Effector CD4-positive, alpha-beta T cell (primary cell): ENCODE data around the gene ZBTB20.

Source experiments
- DNase-seq: peaks from one replicate; pipeline ENCODE4 v3.0.0-alpha.2; 2020

The ZBTB20 gene

GRCh38 chr3:115087512-115087911 lies 59.6 kb downstream of the ZBTB20 start:
- no peak for DNase-seq

GRCh38 chr3:115086344-115086743 lies 60.7 kb downstream of the ZBTB20 start:
- DNase-seq: no peak

- no peak for DNase-seq
Observed at GRCh38 chr3:115085197-115085865, 61.8 kb downstream of the ZBTB20 start.

GRCh38 chr3:115084686-115085085 lies 62.4 kb downstream of the ZBTB20 start:
- DNase-seq: no peak

- DNase-seq: no peak
Observed at GRCh38 chr3:115082260-115082659, 64.8 kb downstream of the ZBTB20 start.

DNA sequence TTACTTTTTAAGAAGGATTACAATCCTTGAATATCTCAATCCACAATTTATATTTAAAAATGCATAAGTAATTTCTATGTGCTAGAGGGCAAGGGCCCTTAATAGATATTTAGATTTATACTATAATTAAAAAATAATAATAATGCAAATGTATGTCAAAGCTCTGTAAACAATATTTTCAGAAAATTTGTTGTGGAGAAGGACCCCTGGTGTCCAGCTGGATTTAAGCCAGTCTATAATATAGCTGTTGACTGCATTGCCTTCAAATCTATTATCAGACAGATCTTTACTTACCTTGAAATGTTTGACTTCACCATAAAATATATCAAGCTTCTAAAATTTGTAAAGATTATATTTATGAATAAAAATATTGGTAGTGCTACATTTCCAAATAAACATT lies 65.6 kb downstream of the ZBTB20 start:
- no peak for DNase-seq

DNA sequence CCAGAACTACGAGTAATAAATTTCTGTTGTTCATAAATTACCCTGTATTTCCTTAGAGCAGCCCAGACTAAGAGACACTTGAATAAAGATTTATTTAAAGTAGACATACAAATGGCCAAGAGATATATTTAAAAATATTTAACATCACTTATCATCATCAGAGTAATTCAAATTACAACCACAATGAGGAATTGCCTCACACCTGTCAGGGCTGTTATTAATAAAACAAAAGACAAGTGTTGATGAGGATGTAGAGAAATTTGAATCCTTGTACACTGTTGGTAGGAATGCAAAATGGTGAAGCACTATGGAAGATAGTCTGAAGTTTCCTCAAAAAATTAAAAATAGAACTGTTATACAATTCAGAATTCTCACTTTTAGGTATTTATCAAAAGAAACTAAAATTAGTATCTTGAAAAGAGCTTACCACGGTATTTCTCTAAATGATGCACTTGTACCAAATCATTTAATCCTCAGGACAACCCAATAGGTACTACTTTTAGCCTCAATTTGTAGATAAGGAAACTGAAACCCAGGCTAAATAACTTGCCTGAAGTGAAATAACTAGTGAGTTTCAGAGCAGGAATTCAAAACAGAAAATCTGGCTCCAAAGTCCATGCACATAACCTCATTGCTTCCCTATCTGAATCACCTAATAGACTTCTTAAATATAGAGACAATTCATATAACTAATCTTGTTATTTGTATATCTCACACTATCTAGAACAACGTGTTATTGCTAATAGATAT lies 69.4 kb downstream of the ZBTB20 start:
- DNase-seq: no peak

GRCh38 chr3:115074502-115074901 lies 72.6 kb downstream of the ZBTB20 start:
- DNase-seq: no peak

DNA sequence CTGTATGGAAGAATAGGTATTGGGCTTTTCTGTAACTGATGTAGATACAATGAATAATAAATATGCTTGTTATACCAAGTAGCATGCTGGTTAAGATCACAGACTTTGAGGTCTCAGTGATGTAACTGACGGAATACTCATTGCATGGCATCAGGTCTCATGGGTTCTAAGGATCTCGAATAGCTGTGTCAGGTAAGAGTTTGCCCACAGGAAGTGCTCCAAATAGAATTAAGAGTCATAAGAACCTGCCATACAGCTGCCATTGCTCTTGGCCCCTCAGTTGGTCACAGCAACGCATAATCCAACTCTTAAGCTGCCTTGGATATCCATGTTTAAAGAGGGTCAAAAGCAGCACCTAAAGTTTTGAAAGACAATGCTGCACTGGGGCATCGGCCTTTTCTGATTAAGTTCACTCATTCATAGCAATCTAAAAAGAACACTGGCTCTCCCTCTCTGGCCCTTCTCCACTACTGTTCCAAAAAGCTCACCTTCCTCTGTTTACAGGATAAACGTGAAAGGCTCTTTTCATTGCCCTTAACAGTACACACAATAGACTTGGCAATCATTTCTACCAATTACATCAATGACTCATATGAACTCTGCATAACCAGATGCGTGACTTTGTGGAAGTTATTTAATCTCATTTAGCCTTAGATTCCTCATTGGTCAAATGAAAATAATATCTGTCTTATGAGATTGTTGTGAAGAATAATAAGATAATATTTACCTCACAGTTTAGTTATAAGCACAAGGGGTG lies 74.6 kb downstream of the ZBTB20 start:
- no peak for DNase-seq

DNA sequence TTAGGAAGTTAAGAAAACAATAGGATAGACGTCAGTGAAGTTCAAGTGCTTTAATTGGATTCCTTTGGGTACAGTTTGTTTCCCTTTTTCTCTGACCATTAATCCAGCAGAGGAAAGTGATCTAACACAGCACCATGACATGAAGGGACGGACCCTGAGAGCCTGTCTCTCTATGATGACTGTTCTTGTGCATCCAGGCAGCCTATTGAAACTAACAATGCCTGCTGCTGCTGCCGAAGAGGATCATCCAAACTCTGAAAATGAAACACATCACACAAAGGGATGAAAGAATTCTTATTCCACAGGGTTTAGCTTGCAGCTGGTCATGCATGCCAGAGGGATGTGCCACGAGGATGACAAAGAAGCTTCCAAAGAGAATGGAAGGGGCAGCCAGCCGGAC lies 75.5 kb downstream of the ZBTB20 start:
- DNase-seq: no peak

GRCh38 chr3:115071166-115071565 lies 75.9 kb downstream of the ZBTB20 start:
- DNase-seq: no peak

- no peak for DNase-seq
Observed at GRCh38 chr3:115068799-115069198, 78.3 kb downstream of the ZBTB20 start.

DNA sequence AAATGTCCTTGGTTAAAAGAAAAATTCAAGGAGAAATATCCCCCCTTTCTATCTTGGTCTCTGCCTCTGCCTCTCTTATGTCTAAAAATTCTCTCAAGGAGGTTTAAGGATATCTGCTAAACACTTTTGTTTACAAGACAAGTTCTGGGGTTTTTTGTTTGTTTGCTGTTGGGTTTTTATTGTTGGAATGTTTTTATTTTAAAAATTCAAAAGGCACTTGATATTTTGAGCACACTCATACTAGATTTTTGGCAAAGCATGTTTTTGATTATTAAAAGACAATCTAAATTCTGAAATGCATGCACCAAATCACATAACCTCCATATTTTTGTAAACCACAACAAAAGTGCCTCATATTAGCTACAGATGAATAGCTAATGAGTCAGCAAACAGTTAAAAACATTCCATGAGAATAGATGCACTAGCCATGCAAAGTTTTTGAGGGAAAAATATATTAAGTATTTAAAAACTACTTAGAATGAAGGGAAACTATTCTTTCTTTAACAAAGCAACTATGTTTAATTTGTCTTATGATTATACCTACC lies 84.6 kb downstream of the ZBTB20 start:
- DNase-seq: no peak

GRCh38 chr3:115062009-115062408 lies 85.1 kb downstream of the ZBTB20 start:
- DNase-seq: no peak

DNA sequence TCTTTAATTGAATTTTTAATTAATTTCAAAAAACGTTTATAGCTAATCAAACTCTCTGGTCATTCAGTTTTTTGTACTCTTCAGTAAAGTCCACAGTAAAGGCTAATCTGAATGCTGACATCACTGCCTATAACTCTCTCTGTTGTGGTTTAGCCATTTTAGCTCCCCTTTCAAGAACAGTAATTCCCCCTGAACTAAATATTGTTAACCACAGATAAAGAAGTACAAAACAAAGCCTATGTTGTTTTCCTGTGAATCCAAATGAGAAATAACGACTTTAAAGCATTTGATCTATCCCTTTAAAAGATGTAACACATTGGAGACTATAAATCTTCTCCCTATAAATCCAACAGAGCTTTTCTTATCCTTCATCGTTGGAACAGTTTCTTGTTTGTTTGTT lies 94.2 kb downstream of the ZBTB20 start:
- DNase-seq: no peak

- no peak for DNase-seq
Observed at GRCh38 chr3:115042351-115042750, 104.7 kb downstream of the ZBTB20 start.

DNA sequence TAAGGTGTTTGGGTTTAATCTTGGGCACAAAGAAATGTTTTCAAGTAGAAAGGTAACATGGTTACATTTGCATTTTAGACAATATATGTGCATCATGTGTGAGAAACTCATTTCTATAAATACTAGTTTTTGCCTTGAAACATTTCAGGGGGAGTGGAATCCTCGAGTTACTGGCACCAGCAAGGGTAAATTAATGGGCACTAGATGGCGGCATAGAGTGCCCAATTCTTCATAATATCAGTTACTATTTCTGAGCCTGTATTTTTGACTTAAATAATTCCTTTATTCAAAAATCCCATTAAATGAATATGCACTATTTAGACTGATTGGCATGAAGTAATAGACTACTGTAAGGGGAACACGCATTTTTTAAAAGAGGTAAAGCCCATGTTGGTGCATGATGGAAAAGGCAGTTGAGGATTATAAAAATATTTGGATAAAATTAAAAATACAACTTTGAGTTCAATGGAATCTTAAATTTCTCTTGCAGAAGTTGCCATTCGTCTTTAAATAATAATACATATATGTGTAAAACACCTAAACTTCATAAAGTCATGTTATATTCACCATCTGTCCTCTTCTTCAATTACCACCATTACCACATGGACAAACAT lies 106.3 kb downstream of the ZBTB20 start:
- peak; percentile 27 for DNase-seq

DNA sequence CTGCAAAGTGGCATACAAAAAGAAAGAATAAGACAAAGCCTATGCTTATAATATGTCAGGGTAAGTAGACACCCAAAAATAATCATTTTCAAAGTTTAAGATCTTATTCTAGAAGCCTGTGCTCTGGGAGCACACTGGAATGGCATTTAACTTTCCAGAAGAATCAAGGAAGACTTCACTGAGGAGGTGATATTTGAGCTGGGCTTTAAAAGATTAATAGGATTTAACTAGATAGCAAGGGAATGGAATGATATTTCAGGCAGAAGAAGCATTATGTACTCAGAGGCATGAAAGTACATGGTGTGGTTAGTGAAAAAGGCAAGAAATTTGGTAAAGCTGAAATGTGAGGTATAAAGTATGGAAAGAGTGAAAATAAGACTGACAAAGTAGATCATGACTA lies 106.8 kb downstream of the ZBTB20 start:
- DNase-seq: no peak

GRCh38 chr3:115038817-115039216 lies 108.3 kb downstream of the ZBTB20 start:
- no peak for DNase-seq

DNA sequence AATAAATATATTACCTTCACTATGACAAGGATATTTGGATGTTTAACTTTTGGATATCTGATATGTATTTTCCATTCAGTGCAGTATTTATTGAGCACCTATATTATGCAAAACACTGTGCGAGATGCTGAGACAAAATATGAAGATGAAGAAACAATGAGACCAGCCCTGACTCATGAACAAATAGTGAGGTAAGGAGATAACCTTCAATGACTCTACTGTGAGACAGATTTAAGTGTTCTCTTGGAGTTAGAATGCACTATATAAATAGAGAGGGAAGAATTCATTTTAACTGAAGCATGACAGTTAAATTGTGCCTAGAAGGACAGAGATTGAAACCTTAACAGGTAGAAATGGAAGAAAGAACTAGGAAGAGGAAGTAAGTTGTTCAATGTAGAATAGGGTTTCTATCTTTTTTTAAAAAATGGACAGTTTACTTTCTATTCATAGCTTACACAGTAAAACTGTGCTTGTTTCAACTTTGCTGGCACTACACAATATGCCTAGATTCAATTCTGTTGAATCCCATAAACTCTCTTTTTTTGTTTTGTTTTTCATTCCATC lies 124.2 kb downstream of the ZBTB20 start:
- DNase-seq: no peak

DNA sequence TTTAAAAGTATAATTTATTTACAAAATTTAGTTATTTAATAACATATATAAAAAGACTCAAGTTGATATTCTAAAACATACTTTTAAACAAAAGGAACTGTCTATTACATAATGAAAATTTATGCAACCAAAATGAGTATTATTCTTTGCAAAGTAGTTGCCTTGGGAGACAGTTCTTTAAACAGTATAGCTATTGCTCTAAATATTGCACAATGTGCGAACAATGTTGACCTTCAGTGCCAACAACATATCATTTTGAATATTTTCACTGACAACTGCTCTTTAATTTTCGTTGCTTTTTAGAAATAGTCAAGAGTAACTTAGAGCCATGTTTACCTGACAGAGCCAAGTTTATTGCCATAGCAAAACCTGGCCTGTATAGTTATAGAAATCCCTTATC lies 124.9 kb downstream of the ZBTB20 start:
- no peak for DNase-seq

- DNase-seq: no peak
Observed at GRCh38 chr3:115021061-115021460, 126.0 kb downstream of the ZBTB20 start.

DNA sequence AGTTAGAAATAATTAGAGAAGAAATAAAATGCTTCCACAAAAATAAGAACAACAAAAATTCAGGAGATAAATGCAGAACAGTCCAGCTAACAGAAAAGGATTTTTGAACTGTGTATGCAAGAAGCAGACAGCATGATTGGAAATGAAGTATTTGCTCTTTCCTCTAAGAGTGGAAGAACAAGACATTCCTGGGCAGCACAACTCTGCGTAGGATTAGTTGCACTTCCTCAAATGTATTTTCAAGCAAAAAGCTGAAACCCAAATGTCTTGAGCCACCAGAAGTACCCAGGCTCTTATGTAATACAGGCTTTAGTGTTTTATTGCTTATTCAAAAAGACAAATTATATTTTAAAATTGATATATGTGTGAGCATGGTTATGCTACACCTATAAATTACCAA lies 127.2 kb downstream of the ZBTB20 start:
- DNase-seq: no peak
